HEK293 (cell line): ENCODE data around the gene PHKG2.
A peak's percentile ranks its signal among the peaks of the same experiment; 100 is the strongest.

Experiments used
- HOXA7 ChIP-seq: sonication (generic); formaldehyde crosslinking; IDR thresholded peaks from 2 replicates; pipeline ENCODE4 v1.8.1; 2022; ENCODE audit warnings: missing genetic modification reagents, borderline replicate concordance
- KLF10 ChIP-seq: fragments of 450-650 bp; IDR thresholded peaks from 2 replicates; pipeline ENCODE4 v1.5.1; 2018; ENCODE audit warnings: missing biosample characterization, mild to moderate bottlenecking, missing genetic modification characterization
- SETDB1 ChIP-seq: IDR thresholded peaks from one replicate; pipeline ENCODE4 v1.6.1; 2017; ENCODE audit warnings: mild to moderate bottlenecking, low read length, moderate library complexity, mixed read lengths; ENCODE audit not compliant: insufficient read length
- TRIM28 ChIP-seq: IDR thresholded peaks from 2 replicates; pipeline ENCODE4 v1.6.1; 2011; ENCODE audit warnings: low read length, control low read depth, borderline replicate concordance
- ZFHX2 ChIP-seq: fragments of 450-650 bp; formaldehyde crosslinking; conservative IDR thresholded peaks from 2 replicates; pipeline ENCODE4 v1.5.1; 2016; ENCODE audit warnings: missing biosample characterization, missing genetic modification characterization
- ZFP37 ChIP-seq: fragments of 450-650 bp; formaldehyde crosslinking; IDR thresholded peaks from 2 replicates; pipeline ENCODE4 v1.5.1; 2016; ENCODE audit warnings: missing biosample characterization, missing genetic modification characterization
- ZFP69B ChIP-seq: fragments of 450-650 bp; formaldehyde crosslinking; IDR thresholded peaks from 2 replicates; pipeline ENCODE4 v1.5.1; 2016; ENCODE audit warnings: missing biosample characterization, missing genetic modification characterization
- ZNF10 ChIP-seq: fragments of 450-650 bp; formaldehyde crosslinking; IDR thresholded peaks from 2 replicates; pipeline ENCODE4 v1.5.1; 2017; ENCODE audit warnings: missing biosample characterization, missing genetic modification characterization
- ZNF112 ChIP-seq: fragments of 450-650 bp; formaldehyde crosslinking; IDR thresholded peaks from 2 replicates; pipeline ENCODE4 v1.5.0; 2017; ENCODE audit warnings: missing biosample characterization, missing genetic modification characterization
- ZNF132 ChIP-seq: fragments of 450-650 bp; formaldehyde crosslinking; IDR thresholded peaks from 2 replicates; pipeline ENCODE4 v1.5.1; 2017; ENCODE audit warnings: missing biosample characterization, missing genetic modification characterization, borderline replicate concordance
- ZNF140 ChIP-seq: fragments of 450-650 bp; formaldehyde crosslinking; IDR thresholded peaks from 2 replicates; pipeline ENCODE4 v1.5.1; 2016; ENCODE audit warnings: missing biosample characterization, missing genetic modification characterization
- ZNF16 ChIP-seq: fragments of 450-650 bp; formaldehyde crosslinking; IDR thresholded peaks from 2 replicates; pipeline ENCODE4 v1.5.1; 2016; ENCODE audit warnings: low read depth, missing biosample characterization, missing genetic modification characterization
- ZNF169 ChIP-seq: fragments of 450-650 bp; formaldehyde crosslinking; IDR thresholded peaks from 2 replicates; pipeline ENCODE4 v1.5.1; 2016; ENCODE audit warnings: missing biosample characterization, missing genetic modification characterization
- ZNF184 ChIP-seq: fragments of 450-650 bp; IDR thresholded peaks from 2 replicates; pipeline ENCODE4 v1.5.1; 2018; ENCODE audit warnings: missing biosample characterization, mild to moderate bottlenecking, missing genetic modification characterization
- ZNF335 ChIP-seq: fragments of 450-650 bp; formaldehyde crosslinking; conservative IDR thresholded peaks from 2 replicates; pipeline ENCODE4 v1.5.1; 2016; ENCODE audit warnings: missing biosample characterization, missing genetic modification characterization
- ZNF394 ChIP-seq: fragments of 450-650 bp; formaldehyde crosslinking; IDR thresholded peaks from 2 replicates; pipeline ENCODE4 v1.5.1; 2016; ENCODE audit warnings: missing biosample characterization, missing genetic modification characterization, mild to moderate bottlenecking, moderate library complexity, borderline replicate concordance
- ZNF426 ChIP-seq: fragments of 450-650 bp; formaldehyde crosslinking; IDR thresholded peaks from 2 replicates; pipeline ENCODE4 v1.5.1; 2017; ENCODE audit warnings: missing biosample characterization, missing genetic modification characterization, mild to moderate bottlenecking, inconsistent platforms, moderate library complexity
- ZNF514 ChIP-seq: fragments of 450-650 bp; formaldehyde crosslinking; IDR thresholded peaks from 2 replicates; pipeline ENCODE4 v1.5.1; 2016; ENCODE audit warnings: missing biosample characterization, missing genetic modification characterization
- ZNF561 ChIP-seq: fragments of 450-650 bp; IDR thresholded peaks from 2 replicates; pipeline ENCODE4 v1.5.1; 2018; ENCODE audit warnings: missing biosample characterization, missing genetic modification characterization, borderline replicate concordance
- ZNF654 ChIP-seq: fragments of 450-650 bp; formaldehyde crosslinking; IDR thresholded peaks from 2 replicates; pipeline ENCODE4 v1.5.1; 2016; ENCODE audit warnings: low read depth, missing biosample characterization, missing genetic modification characterization
- ZNF76 ChIP-seq: fragments of 450-650 bp; formaldehyde crosslinking; IDR thresholded peaks from 2 replicates; pipeline ENCODE4; 2016; ENCODE audit warnings: low read depth, missing biosample characterization, missing genetic modification characterization, borderline replicate concordance
- ZNF776 ChIP-seq: fragments of 450-650 bp; formaldehyde crosslinking; IDR thresholded peaks from 2 replicates; pipeline ENCODE4 v1.5.0; 2017; ENCODE audit warnings: missing biosample characterization, missing genetic modification characterization, borderline replicate concordance
- ZNF792 ChIP-seq: fragments of 450-650 bp; formaldehyde crosslinking; IDR thresholded peaks from 2 replicates; pipeline ENCODE4 v1.5.1; 2016; ENCODE audit warnings: missing biosample characterization, missing genetic modification characterization
- ZNF837 ChIP-seq: fragments of 450-650 bp; formaldehyde crosslinking; IDR thresholded peaks from 2 replicates; pipeline ENCODE4 v1.5.1; 2016; ENCODE audit warnings: missing biosample characterization, missing genetic modification characterization
- ZSCAN30 ChIP-seq: fragments of 450-650 bp; IDR thresholded peaks from 2 replicates; pipeline ENCODE4 v1.5.1; 2018; ENCODE audit warnings: missing biosample characterization, mild to moderate bottlenecking, missing genetic modification characterization, moderate library complexity
- TF ChIP-seq, protein P1 (sequence below): sonication (generic); formaldehyde crosslinking; IDR thresholded peaks from 2 replicates; pipeline ENCODE4 v1.8.1; 2022; ENCODE audit warnings: mild to moderate bottlenecking, moderate library complexity, missing genetic modification reagents
- TF ChIP-seq, protein P2 (sequence below): fragments of 450-650 bp; formaldehyde crosslinking; conservative IDR thresholded peaks from 2 replicates; pipeline ENCODE4 v1.5.1; 2016; ENCODE audit warnings: low read depth, missing biosample characterization, missing genetic modification characterization
- TF ChIP-seq, protein P3 (sequence below): IDR thresholded peaks from 2 replicates; pipeline ENCODE4 v1.6.1; 2011; ENCODE audit warnings: mild to moderate bottlenecking, low read depth, low read length, borderline replicate concordance
- TF ChIP-seq, protein P4 (sequence below): fragments of 450-650 bp; formaldehyde crosslinking; IDR thresholded peaks from 2 replicates; pipeline ENCODE4 v1.5.1; 2016; ENCODE audit warnings: missing biosample characterization, missing genetic modification characterization

The PHKG2 gene

DNA sequence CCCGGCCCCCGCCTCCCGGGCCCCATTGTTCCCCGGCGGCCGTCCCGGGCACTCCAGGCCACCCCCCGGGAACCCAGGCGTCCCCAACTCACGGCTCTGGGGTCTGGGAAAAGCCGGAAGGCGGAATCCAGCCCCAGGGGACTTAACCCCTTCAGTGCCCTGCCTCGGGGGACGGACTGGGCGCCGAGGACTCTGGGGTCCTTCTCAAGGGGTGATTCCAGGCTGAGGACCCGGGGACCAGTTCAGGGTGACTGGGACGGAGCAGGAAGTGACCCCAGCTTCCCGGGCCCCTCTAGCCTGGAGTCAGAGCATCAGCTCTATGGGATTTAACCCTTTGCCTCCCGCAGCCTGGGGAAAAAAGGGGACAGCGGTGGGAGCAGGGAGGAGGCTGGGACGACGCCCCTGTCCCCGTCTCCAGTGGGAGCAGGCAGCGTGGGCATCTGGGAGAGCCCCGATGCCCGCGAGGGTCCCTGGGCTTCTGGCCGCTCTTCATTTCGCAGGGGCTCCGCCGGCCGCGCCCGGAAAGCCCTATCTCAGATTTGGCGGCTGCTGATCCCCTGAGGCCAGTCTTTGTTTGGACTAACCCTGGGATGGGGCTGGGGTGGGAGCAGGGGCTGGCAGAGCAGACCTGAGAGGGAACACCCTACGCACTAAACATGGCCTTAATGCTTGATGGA, 38.8 kb downstream of the PHKG2 start, which contains the start of gene ZNF629 (continued):
- TF ChIP-seq, protein P1, sequence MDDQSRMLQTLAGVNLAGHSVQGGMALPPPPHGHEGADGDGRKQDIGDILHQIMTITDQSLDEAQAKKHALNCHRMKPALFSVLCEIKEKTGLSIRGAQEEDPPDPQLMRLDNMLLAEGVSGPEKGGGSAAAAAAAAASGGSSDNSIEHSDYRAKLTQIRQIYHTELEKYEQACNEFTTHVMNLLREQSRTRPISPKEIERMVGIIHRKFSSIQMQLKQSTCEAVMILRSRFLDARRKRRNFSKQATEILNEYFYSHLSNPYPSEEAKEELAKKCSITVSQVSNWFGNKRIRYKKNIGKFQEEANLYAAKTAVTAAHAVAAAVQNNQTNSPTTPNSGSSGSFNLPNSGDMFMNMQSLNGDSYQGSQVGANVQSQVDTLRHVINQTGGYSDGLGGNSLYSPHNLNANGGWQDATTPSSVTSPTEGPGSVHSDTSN (CRISPR knock-in tag) = 0 out of 2 replicates have a peak, but pooled peaks have one; percentile 38
- TF ChIP-seq ZNF514 = no peak
- 0 out of 2 replicates have a peak, but pooled peaks have one; percentile 30 for TF ChIP-seq ZNF184 (tag by site-specific recombination)
- TF ChIP-seq, protein P2, sequence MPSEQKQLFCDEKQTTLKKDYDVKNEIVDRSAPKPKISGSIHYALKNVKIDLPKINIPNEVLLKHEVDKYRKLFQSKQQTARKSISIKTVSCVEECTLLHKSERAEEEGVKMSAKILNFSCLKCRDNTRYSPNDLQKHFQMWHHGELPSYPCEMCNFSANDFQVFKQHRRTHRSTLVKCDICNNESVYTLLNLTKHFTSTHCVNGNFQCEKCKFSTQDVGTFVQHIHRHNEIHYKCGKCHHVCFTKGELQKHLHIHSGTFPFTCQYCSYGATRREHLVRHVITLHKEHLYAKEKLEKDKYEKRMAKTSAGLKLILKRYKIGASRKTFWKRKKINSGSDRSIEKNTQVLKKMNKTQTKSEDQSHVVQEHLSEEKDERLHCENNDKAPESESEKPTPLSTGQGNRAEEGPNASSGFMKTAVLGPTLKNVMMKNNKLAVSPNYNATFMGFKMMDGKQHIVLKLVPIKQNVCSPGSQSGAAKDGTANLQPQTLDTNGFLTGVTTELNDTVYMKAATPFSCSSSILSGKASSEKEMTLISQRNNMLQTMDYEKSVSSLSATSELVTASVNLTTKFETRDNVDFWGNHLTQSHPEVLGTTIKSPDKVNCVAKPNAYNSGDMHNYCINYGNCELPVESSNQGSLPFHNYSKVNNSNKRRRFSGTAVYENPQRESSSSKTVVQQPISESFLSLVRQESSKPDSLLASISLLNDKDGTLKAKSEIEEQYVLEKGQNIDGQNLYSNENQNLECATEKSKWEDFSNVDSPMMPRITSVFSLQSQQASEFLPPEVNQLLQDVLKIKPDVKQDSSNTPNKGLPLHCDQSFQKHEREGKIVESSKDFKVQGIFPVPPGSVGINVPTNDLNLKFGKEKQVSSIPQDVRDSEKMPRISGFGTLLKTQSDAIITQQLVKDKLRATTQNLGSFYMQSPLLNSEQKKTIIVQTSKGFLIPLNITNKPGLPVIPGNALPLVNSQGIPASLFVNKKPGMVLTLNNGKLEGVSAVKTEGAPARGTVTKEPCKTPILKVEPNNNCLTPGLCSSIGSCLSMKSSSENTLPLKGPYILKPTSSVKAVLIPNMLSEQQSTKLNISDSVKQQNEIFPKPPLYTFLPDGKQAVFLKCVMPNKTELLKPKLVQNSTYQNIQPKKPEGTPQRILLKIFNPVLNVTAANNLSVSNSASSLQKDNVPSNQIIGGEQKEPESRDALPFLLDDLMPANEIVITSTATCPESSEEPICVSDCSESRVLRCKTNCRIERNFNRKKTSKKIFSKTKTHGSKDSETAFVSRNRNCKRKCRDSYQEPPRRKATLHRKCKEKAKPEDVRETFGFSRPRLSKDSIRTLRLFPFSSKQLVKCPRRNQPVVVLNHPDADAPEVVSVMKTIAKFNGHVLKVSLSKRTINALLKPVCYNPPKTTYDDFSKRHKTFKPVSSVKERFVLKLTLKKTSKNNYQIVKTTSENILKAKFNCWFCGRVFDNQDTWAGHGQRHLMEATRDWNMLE (tag by site-specific recombination) = peak; percentile 74
- TF ChIP-seq ZNF76 (tag by site-specific recombination) = peak; percentile 88
- TF ChIP-seq ZNF561 (tag by site-specific recombination) = peak; percentile 83
- TF ChIP-seq ZNF792 (tag by site-specific recombination) = no peak
- 0 out of 2 replicates have a peak, but pooled peaks have one; percentile 35 for TF ChIP-seq TRIM28
- peak; percentile 41; the same call in 1 of the 2 replicates for TF ChIP-seq KLF10 (tag by site-specific recombination)
- TF ChIP-seq ZNF654 (tag by site-specific recombination) = no peak
- TF ChIP-seq ZNF112 (tag by site-specific recombination) = no peak
- TF ChIP-seq ZNF16 (tag by site-specific recombination) = no peak
- no peak for TF ChIP-seq ZNF837 (tag by site-specific recombination)
- no peak for TF ChIP-seq ZNF10 (tag by site-specific recombination)
- no peak for TF ChIP-seq ZNF132 (tag by site-specific recombination)
- TF ChIP-seq ZNF169 (tag by site-specific recombination) = no peak
- no peak for TF ChIP-seq HOXA7
- TF ChIP-seq ZNF335 (tag by site-specific recombination) = peak; percentile 99
- peak; percentile 76; the same call in 1 of the 2 replicates for TF ChIP-seq ZNF394
- no peak for TF ChIP-seq ZFP37 (tag by site-specific recombination)
- TF ChIP-seq ZNF776 (tag by site-specific recombination) = no peak
- TF ChIP-seq ZFP69B (tag by site-specific recombination) = peak; percentile 67; the same call in 1 of the 2 replicates
- TF ChIP-seq ZFHX2 (tag by site-specific recombination) = no peak; the same call in 1 of the 2 replicates
- TF ChIP-seq, protein P3, sequence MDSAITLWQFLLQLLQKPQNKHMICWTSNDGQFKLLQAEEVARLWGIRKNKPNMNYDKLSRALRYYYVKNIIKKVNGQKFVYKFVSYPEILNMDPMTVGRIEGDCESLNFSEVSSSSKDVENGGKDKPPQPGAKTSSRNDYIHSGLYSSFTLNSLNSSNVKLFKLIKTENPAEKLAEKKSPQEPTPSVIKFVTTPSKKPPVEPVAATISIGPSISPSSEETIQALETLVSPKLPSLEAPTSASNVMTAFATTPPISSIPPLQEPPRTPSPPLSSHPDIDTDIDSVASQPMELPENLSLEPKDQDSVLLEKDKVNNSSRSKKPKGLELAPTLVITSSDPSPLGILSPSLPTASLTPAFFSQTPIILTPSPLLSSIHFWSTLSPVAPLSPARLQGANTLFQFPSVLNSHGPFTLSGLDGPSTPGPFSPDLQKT = no peak; the same call in 1 of the 2 replicates
- TF ChIP-seq SETDB1 = no peak
- TF ChIP-seq ZSCAN30 (tag by site-specific recombination) = peak; percentile 86
- TF ChIP-seq, protein P4, sequence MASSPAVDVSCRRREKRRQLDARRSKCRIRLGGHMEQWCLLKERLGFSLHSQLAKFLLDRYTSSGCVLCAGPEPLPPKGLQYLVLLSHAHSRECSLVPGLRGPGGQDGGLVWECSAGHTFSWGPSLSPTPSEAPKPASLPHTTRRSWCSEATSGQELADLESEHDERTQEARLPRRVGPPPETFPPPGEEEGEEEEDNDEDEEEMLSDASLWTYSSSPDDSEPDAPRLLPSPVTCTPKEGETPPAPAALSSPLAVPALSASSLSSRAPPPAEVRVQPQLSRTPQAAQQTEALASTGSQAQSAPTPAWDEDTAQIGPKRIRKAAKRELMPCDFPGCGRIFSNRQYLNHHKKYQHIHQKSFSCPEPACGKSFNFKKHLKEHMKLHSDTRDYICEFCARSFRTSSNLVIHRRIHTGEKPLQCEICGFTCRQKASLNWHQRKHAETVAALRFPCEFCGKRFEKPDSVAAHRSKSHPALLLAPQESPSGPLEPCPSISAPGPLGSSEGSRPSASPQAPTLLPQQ (tag by site-specific recombination) = peak; percentile 85
- TF ChIP-seq ZNF426 (tag by site-specific recombination) = no peak
- no peak for TF ChIP-seq ZNF140 (tag by site-specific recombination)
